ENCODE data around the gene CBLC.

The CBLC gene

DNA sequence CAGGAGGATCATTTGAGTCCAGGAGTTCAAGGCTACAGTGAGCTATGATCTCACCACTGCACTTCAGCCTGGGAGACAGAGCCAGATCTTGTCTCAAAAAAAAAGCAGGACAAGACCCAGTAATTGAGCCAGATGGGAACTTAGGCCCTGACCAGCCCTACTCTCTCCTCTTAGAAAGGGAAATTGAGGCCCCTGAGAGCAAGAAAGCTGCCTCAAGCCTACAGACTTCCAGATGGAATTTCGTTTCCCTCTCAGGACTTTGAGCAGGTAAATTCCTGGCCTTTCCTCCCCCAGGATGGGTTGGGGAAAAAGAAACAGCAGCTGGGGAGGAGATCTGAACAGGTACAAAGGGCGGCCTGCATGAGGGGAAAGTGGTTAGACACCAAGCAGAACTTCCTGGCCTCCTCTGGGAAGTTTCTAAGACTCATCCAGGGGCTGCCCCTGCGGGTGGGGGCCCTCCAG lies 32.8 kb upstream of the CBLC start:
- Histone ChIP-seq H3K4ac (ENCODE audit: low read length) (no peak overlapping the region), H3K4me1 (ENCODE audit: control insufficient read depth in 2 of 2, insufficient read depth in 1 of 2, low read depth in 1 of 2, low read length in 2 of 2) (peaks cover 9 to 13% of the 10 kb centered on the region in 2 donors), H3K14ac (ENCODE audit: low read length) (no peak overlapping the region), H2BK120ac (ENCODE audit: low read depth, low read length) (no peak overlapping the region), H3K9ac (ENCODE audit: low read depth, low read length, poor library complexity) (no peak overlapping the region), H3K27me3 (ENCODE audit: control insufficient read depth in 3 of 3, insufficient read depth in 3 of 3, low read depth in 1 of 3, low read length in 3 of 3) (peaks cover 9 to 41% (median 22%) of the 10 kb centered on the region in 3 experiments), H3K18ac (ENCODE audit: low read length) (no peak overlapping the region), H3K9me3 (replicated peaks in 1 of 2; ENCODE audit: control insufficient read depth in 2 of 2, insufficient read depth in 1 of 2, low read depth in 1 of 2, low read length in 2 of 2) (peaks cover 0 to 3% of the 10 kb centered on the region in 2 donors), H4K91ac (ENCODE audit: low read depth, low read length, poor library complexity) (no peak overlapping the region), H2AK5ac (ENCODE audit: low read depth, low read length) (no peak overlapping the region), H3K27ac (replicated peaks; ENCODE audit: low read length) (no peak overlapping the region), H3K4me3 (ENCODE audit: low read length in 2 of 2) (no peak overlapping the region), H3K23ac (ENCODE audit: low read depth, low read length, poor library complexity) (no peak overlapping the region), H2BK12ac (ENCODE audit: low read length) (no peak overlapping the region), H2AFZ (ENCODE audit: low read length) (peak overlapping the region; percentile 34), H4K8ac (ENCODE audit: low read depth, low read length) (no peak overlapping the region), H3K79me1 (ENCODE audit: low read depth, low read length) (no peaks in the 10 kb centered on the region), H3K4me2 (ENCODE audit: insufficient read depth, low read length, poor library complexity, severe bottlenecking) (no peak overlapping the region), H2BK15ac (ENCODE audit: low read length) (no peak overlapping the region), H2BK5ac (ENCODE audit: low read length) (no peak overlapping the region), H3K36me3 (replicated peaks in 1 of 2; ENCODE audit: control insufficient read depth in 2 of 2, insufficient read depth in 2 of 2, low read length in 2 of 2) (no peaks in the 10 kb centered on the region)
- no CpG with 5 or more reads among the region's 3 CpGs for WGBS, 2 donors (ENCODE audit: extremely low coverage in 2 of 2, insufficient read length in 2 of 2, insufficient replicate concordance in 1 of 2)
- no peak for DNase-seq (ENCODE audit: low spot score)

DNA sequence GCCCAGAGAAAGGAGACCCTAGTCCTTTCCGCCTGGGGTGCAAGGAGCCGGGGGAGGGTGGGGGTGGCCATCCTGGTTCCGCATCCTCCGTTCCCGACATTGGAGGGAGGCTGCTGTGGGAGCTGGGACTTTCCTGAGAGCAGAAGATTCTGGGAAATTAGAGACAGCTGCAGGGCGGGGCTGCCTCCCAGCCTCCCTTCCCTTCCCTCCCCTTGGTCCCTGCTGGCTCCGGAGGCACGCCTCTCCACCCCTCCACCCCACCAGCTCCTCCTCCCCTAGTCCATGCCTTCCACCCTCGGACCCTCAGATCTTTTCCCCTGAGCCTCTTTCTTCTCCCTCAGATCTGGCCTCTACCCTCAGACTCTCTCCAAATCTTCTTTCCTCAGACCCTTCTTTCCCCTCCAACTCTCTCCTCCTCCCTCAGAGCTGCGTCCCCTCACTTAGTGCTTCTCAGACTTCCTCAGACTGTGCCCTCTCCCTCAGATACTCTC lies 32.3 kb upstream of the CBLC start:
- Histone ChIP-seq H3K4me3 (ENCODE audit: low read length in 2 of 2) (no peak overlapping the region), H2AK5ac (ENCODE audit: low read depth, low read length) (no peak overlapping the region), H3K4me1 (ENCODE audit: control insufficient read depth in 2 of 2, insufficient read depth in 1 of 2, low read depth in 1 of 2, low read length in 2 of 2) (peaks cover 9 to 13% of the 10 kb centered on the region in 2 donors), H3K79me1 (ENCODE audit: low read depth, low read length) (no peaks in the 10 kb centered on the region), H3K27me3 (ENCODE audit: control insufficient read depth in 3 of 3, insufficient read depth in 3 of 3, low read depth in 1 of 3, low read length in 3 of 3) (peaks cover 9 to 44% (median 22%) of the 10 kb centered on the region in 3 experiments), H2BK120ac (ENCODE audit: low read depth, low read length) (no peak overlapping the region), H3K4me2 (ENCODE audit: insufficient read depth, low read length, poor library complexity, severe bottlenecking) (no peak overlapping the region), H3K9ac (ENCODE audit: low read depth, low read length, poor library complexity) (no peak overlapping the region), H3K27ac (replicated peaks; ENCODE audit: low read length) (no peak overlapping the region), H3K18ac (ENCODE audit: low read length) (no peak overlapping the region), H3K36me3 (replicated peaks in 1 of 2; ENCODE audit: control insufficient read depth in 2 of 2, insufficient read depth in 2 of 2, low read length in 2 of 2) (no peaks in the 10 kb centered on the region), H2BK12ac (ENCODE audit: low read length) (no peak overlapping the region), H3K14ac (ENCODE audit: low read length) (no peak overlapping the region), H3K23ac (ENCODE audit: low read depth, low read length, poor library complexity) (no peak overlapping the region), H4K91ac (ENCODE audit: low read depth, low read length, poor library complexity) (no peak overlapping the region), H4K8ac (ENCODE audit: low read depth, low read length) (no peak overlapping the region), H2AFZ (ENCODE audit: low read length) (peak overlapping the region; percentile 34), H3K9me3 (replicated peaks in 1 of 2; ENCODE audit: control insufficient read depth in 2 of 2, insufficient read depth in 1 of 2, low read depth in 1 of 2, low read length in 2 of 2) (peaks cover 0 to 1% of the 10 kb centered on the region in 2 donors), H2BK5ac (ENCODE audit: low read length) (no peak overlapping the region), H2BK15ac (ENCODE audit: low read length) (no peak overlapping the region), H3K4ac (ENCODE audit: low read length) (no peak overlapping the region)
- no CpG with 5 or more reads among the region's 10 CpGs for WGBS, 2 donors (ENCODE audit: extremely low coverage in 2 of 2, insufficient read length in 2 of 2, insufficient replicate concordance in 1 of 2)
- no peak for DNase-seq (ENCODE audit: low spot score)

DNA sequence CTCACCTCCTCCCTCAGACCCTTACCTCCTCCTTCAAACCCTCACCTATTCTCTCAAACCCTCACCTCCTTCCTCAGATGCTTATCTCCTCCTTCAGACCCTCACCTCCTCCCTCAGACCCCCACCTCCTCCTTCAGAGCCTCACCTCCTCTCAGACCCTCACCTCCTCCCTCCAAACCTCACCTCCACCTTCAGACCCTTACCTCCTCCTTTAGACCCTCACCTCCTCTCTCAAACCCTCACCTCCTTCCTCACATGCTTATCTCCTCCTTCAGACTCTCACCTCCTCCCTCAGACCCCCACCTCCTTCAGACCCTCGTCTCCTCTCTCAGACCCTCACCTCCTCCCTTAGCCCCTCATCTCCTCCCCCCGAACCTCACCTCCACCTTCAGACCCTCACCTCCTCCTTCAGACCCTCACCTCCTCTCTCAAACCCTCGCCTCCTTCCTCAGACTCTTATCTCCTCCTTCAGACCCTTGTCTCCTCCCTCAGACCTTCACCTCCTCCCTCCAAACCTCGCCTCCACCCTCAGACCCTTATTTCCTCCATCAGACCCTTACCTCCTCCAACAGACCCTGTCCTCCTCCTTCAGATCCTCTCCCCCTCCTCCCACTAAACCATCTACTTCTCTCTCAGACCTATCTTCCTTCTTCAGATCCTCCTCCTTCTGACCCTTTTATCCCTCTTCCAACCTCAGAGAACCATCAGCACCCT lies 31.6 kb upstream of the CBLC start:
- Histone ChIP-seq H3K27ac (replicated peaks; ENCODE audit: low read length) (no peak overlapping the region), H3K4me2 (ENCODE audit: insufficient read depth, low read length, poor library complexity, severe bottlenecking) (no peak overlapping the region), H3K4me3 (ENCODE audit: low read length in 2 of 2) (no peak overlapping the region), H2AK5ac (ENCODE audit: low read depth, low read length) (peak overlapping the region; percentile 51), H3K4me1 (ENCODE audit: control insufficient read depth in 2 of 2, insufficient read depth in 1 of 2, low read depth in 1 of 2, low read length in 2 of 2) (peaks cover 9 to 14% of the 10 kb centered on the region in 2 donors), H3K9me3 (replicated peaks in 1 of 2; ENCODE audit: control insufficient read depth in 2 of 2, insufficient read depth in 1 of 2, low read depth in 1 of 2, low read length in 2 of 2) (peaks cover 0 to 1% of the 10 kb centered on the region in 2 donors), H3K36me3 (replicated peaks in 1 of 2; ENCODE audit: control insufficient read depth in 2 of 2, insufficient read depth in 2 of 2, low read length in 2 of 2) (no peaks in the 10 kb centered on the region), H4K8ac (ENCODE audit: low read depth, low read length) (no peak overlapping the region), H3K4ac (ENCODE audit: low read length) (no peak overlapping the region), H3K27me3 (ENCODE audit: control insufficient read depth in 3 of 3, insufficient read depth in 3 of 3, low read depth in 1 of 3, low read length in 3 of 3) (peaks cover 9 to 50% (median 22%) of the 10 kb centered on the region in 3 experiments), H3K79me1 (ENCODE audit: low read depth, low read length) (no peaks in the 10 kb centered on the region), H3K14ac (ENCODE audit: low read length) (no peak overlapping the region), H2AFZ (ENCODE audit: low read length) (no peak overlapping the region), H4K91ac (ENCODE audit: low read depth, low read length, poor library complexity) (no peak overlapping the region), H2BK5ac (ENCODE audit: low read length) (no peak overlapping the region), H2BK15ac (ENCODE audit: low read length) (peak overlapping the region; percentile 7), H2BK12ac (ENCODE audit: low read length) (no peak overlapping the region), H3K18ac (ENCODE audit: low read length) (no peak overlapping the region), H3K9ac (ENCODE audit: low read depth, low read length, poor library complexity) (no peak overlapping the region), H3K23ac (ENCODE audit: low read depth, low read length, poor library complexity) (no peak overlapping the region), H2BK120ac (ENCODE audit: low read depth, low read length) (no peak overlapping the region)
- WGBS, 2 donors (ENCODE audit: extremely low coverage in 2 of 2, insufficient read length in 2 of 2, insufficient replicate concordance in 1 of 2), result 100% methylated on average over 1 of the region's 4 CpGs; no CpG with 5 or more reads in 1 of the 2 donors
- DNase-seq (ENCODE audit: low spot score), result no peak

DNA sequence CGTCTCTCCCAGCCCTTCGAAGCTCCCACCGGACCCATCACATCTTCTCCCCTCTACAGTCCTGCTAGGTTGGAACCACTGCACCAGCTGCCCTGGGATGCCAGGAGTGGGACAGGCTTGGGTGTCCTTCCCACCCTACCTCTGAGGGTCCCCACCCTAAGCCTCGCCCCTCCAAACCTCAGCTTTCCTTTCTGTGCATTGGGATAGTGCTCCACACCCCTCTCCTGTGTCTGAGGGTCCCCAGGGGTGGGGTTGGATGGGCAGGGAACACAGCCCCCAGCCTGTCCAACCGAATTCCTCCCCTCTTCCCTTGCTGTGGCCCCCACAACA lies 31.1 kb upstream of the CBLC start:
- H3K18ac ChIP-seq (ENCODE audit: low read length), result no peak overlapping the region
- no peak overlapping the region for H3K23ac ChIP-seq (ENCODE audit: low read depth, low read length, poor library complexity)
- H4K8ac ChIP-seq (ENCODE audit: low read depth, low read length), result no peak overlapping the region
- no peak overlapping the region for H3K14ac ChIP-seq (ENCODE audit: low read length)
- no CpG with 5 or more reads among the region's 5 CpGs for WGBS, 2 donors (ENCODE audit: extremely low coverage in 2 of 2, insufficient read length in 2 of 2, insufficient replicate concordance in 1 of 2)
- H2BK15ac ChIP-seq (ENCODE audit: low read length), result peak overlapping the region; percentile 7
- no peak overlapping the region for H2BK120ac ChIP-seq (ENCODE audit: low read depth, low read length)
- no peak overlapping the region for H2AFZ ChIP-seq (ENCODE audit: low read length)
- no peak overlapping the region for H3K27ac ChIP-seq (replicated peaks; ENCODE audit: low read length)
- no peak for DNase-seq (ENCODE audit: low spot score)
- H3K36me3 ChIP-seq (replicated peaks in 1 of 2; ENCODE audit: control insufficient read depth in 2 of 2, insufficient read depth in 2 of 2, low read length in 2 of 2), result no peaks in the 10 kb centered on the region
- no peak overlapping the region for H3K4ac ChIP-seq (ENCODE audit: low read length)
- no peak overlapping the region for H3K4me3 ChIP-seq (ENCODE audit: low read length in 2 of 2)
- H2BK12ac ChIP-seq (ENCODE audit: low read length), result no peak overlapping the region
- H3K9ac ChIP-seq (ENCODE audit: low read depth, low read length, poor library complexity), result no peak overlapping the region
- peaks cover 9 to 55% (median 22%) of the 10 kb centered on the region in 3 experiments for H3K27me3 ChIP-seq (ENCODE audit: control insufficient read depth in 3 of 3, insufficient read depth in 3 of 3, low read depth in 1 of 3, low read length in 3 of 3)
- H3K79me1 ChIP-seq (ENCODE audit: low read depth, low read length), result no peaks in the 10 kb centered on the region
- peaks cover 0 to 1% of the 10 kb centered on the region in 2 donors for H3K9me3 ChIP-seq (replicated peaks in 1 of 2; ENCODE audit: control insufficient read depth in 2 of 2, insufficient read depth in 1 of 2, low read depth in 1 of 2, low read length in 2 of 2)
- H2AK5ac ChIP-seq (ENCODE audit: low read depth, low read length), result peak overlapping the region; percentile 51
- H4K91ac ChIP-seq (ENCODE audit: low read depth, low read length, poor library complexity), result no peak overlapping the region
- H2BK5ac ChIP-seq (ENCODE audit: low read length), result no peak overlapping the region
- no peak overlapping the region for H3K4me2 ChIP-seq (ENCODE audit: insufficient read depth, low read length, poor library complexity, severe bottlenecking)
- H3K4me1 ChIP-seq (ENCODE audit: control insufficient read depth in 2 of 2, insufficient read depth in 1 of 2, low read depth in 1 of 2, low read length in 2 of 2), result peaks cover 9 to 14% of the 10 kb centered on the region in 2 donors
